IPS-18a (cell line): Measurements from ENCODE around the gene CLASP1.

Experiments
- H3K27ac ChIP-seq: one replicate; pipeline ENCODE4 v1.5.1; 2013; ENCODE audit warnings: low read length
- H3K27me3 ChIP-seq: one replicate; pipeline ENCODE4 v1.6.1; 2013; ENCODE audit warnings: mild to moderate bottlenecking, low read length; ENCODE audit not compliant: control insufficient read depth, insufficient read depth
- H3K36me3 ChIP-seq: one replicate; pipeline ENCODE4 v1.6.1; 2013; ENCODE audit warnings: low read depth, low read length; ENCODE audit not compliant: control insufficient read depth
- H3K4me1 ChIP-seq: one replicate; pipeline ENCODE4 v1.6.1; 2013; ENCODE audit warnings: low read depth, low read length; ENCODE audit not compliant: control insufficient read depth
- H3K4me3 ChIP-seq: one replicate; pipeline ENCODE4 v1.5.1; 2013; ENCODE audit warnings: low read length
- H3K9ac ChIP-seq: one replicate; pipeline ENCODE4 v1.6.1; 2013; ENCODE audit warnings: mild to moderate bottlenecking, low read length, moderate library complexity
- H3K9me3 ChIP-seq: one replicate; pipeline ENCODE4 v1.6.1; 2013; ENCODE audit warnings: low read depth, low read length; ENCODE audit not compliant: control insufficient read depth

The CLASP1 gene

DNA sequence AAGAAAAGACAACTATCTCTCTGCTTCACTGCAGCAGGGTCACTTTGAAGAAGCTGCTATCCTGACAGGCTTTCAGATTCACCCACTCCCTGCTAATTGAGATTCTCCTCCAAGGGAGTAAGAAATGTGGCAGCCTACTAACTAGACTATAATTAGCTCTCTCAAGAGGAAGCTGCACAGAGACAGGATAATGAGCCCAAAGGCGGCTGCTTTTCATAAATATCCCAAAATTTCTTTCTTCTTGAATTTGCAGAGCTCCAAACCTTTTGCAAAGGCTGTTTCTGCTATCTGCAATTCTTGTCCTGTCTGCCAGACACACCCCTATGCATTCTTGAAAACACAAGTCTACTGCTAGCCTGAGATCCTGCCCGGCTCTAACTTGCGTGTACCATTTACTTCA is 172.6 kb downstream of the CLASP1 start:
- H3K4me1 ChIP-seq = peaks cover 22% of the 10 kb centered on the region
- H3K27me3 ChIP-seq = no peaks in the 10 kb centered on the region
- no peak overlapping the region for H3K9ac ChIP-seq
- no peaks in the 10 kb centered on the region for H3K36me3 ChIP-seq
- no peak overlapping the region for H3K4me3 ChIP-seq
- no peak overlapping the region for H3K27ac ChIP-seq
- H3K9me3 ChIP-seq = no peaks in the 10 kb centered on the region

DNA sequence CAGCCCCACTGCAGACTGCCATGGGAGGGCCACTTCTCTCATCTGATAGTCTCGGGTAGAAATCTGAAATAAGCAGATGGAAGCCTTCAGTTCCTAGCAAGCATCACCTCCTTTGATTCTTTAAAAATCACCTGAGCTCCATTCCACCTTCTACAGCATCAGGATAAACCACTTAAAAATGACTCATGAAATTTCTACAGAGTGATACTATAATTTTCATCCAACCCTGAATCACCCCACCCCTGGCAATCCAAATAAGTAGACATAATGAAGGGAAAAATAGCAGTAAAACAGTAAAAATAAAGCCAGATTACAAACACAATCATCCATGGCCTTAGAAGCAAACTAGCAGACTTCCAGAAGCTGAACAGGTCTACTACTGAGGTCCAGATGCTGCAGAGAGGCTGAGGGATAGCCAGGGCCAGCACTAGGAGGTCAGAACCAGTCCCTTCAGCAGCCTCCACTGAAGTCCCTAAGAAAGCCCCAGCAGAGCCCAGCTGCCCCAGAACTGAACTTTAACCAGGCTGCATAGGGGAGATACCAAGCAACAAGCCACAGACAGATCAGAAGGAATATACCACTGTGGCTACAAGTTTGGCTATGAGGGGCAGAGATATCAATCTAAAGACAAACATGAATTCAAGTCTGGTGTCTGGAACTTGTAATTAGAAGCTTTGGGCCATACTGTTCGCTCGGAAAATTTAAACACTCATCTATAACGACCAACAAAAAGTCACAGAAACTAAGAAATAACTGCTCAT is 173.3 kb downstream of the CLASP1 start:
- Histone ChIP-seq H3K4me3 (no peak overlapping the region), H3K36me3 (no peaks in the 10 kb centered on the region), H3K27me3 (no peaks in the 10 kb centered on the region), H3K4me1 (peaks cover 25% of the 10 kb centered on the region), H3K9ac (no peak overlapping the region), H3K9me3 (no peaks in the 10 kb centered on the region), H3K27ac (no peak overlapping the region)

DNA sequence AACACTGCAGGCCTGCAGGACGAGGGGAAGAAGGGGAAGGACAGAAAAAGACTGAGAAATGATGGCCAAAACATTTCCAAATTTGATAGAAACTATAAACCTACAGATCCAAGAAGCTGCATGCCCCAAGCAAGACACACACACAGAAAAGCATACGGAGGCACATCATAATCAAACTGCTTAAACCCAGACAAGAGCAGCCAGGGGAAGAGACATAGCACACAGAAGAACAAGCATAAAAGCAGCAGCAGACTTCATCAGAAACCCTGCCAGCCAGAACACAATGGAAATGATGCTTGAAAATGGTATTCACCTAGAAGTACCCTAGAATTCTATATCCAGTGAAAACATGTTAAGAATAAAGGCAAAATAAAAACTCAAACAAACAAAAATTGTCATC is 175.8 kb downstream of the CLASP1 start:
- Histone ChIP-seq H3K27me3 (no peaks in the 10 kb centered on the region), H3K9ac (no peak overlapping the region), H3K4me1 (peaks cover 18% of the 10 kb centered on the region), H3K4me3 (no peak overlapping the region), H3K27ac (no peak overlapping the region), H3K9me3 (no peaks in the 10 kb centered on the region), H3K36me3 (peaks cover 15% of the 10 kb centered on the region)

DNA sequence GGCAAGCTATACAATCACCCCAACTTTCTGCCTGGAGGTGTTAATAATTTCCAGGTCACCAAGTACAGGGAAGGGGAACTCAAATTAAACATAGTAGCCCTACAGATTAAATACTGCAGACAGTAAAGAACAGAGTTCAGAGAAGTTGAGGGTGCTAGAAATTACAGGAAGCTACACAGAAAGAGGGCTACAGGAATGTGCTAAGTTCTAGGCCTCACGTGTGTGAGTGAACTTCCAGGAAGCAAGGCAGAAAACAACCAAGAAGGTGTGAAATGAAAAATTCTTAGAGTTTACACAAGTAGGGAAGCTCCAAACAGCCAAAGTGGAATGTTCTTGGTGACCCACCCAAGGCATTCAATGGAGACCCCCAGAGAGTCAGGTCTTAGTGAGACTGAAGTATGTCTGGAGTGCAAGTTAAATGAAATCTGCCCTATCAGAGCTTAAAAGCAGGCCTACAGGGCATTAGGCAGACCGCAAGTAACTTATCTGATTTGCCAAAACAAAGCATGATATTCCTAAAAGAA is 176.7 kb downstream of the CLASP1 start:
- Histone ChIP-seq H3K9me3 (no peaks in the 10 kb centered on the region), H3K4me1 (peaks cover 18% of the 10 kb centered on the region), H3K27ac (peak overlapping the region; percentile 26), H3K36me3 (peaks cover 24% of the 10 kb centered on the region), H3K27me3 (no peaks in the 10 kb centered on the region), H3K4me3 (no peak overlapping the region), H3K9ac (no peak overlapping the region)

DNA sequence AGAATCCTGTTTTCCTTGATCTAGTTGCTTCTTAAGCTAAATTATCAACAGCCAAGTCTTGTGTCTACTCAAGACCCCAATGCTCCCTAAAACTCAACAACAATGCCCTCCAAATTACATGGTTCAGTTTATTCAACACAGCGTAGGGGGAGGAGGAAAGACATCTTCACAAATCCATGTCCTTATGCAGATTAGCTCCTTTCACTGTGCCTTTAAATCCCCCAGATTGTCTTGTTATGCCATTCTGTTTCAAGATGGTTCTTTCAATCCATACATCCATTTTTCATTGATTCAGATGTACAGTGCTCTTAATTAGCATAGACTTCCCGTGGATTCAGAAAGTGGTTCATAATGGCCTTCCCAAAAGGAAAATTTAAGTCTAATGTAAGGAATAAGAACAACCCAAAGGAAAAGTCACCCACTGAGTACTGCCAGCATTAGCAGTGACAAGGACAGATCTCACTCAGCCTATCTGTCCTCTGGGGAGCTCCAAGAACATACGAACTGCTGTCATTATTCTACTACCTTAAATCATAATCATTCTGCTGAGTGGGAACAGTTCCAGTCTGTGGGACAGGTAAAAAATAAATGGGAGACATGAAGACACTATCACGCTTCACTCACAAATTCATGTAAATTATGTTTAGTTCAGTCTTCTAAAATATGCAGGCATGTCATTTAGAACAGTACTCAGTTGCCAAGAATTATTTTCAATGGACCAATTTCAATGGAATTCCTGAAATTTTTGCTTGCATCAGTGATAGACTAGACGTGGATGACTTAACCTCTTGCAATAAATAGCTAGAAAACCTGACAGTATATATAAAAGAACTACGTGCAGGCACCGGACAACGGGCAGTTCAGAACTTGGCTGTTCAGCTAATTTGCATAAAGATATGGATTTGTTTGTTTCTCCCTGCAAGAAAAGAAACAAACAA is 177.5 kb downstream of the CLASP1 start:
- no peaks in the 10 kb centered on the region for H3K9me3 ChIP-seq
- peaks cover 29% of the 10 kb centered on the region for H3K36me3 ChIP-seq
- no peak overlapping the region for H3K4me3 ChIP-seq
- H3K9ac ChIP-seq = no peak overlapping the region
- H3K4me1 ChIP-seq = peaks cover 18% of the 10 kb centered on the region
- no peak overlapping the region for H3K27ac ChIP-seq
- H3K27me3 ChIP-seq = no peaks in the 10 kb centered on the region

DNA sequence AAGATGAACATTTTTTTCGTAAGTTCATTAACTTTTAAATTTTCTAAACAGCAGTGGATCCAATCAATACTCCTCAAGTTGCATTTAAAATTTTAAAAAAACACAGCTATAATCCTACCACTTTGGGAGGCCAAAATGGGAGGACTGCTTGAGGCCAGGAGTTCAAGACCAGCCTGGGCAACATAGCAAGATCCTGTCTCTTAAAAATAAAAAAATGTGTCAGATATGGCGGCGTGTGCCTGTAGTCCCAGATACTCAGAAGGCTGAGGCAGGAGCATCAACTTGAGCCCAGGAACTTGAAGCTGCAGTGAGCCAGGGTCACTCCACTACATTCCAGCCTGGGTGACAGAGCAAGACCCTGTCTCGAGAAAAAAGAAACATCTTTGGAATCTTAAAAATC is 178.3 kb downstream of the CLASP1 start:
- H3K4me1 ChIP-seq = peaks cover 15% of the 10 kb centered on the region
- no peaks in the 10 kb centered on the region for H3K9me3 ChIP-seq
- H3K27ac ChIP-seq = no peak overlapping the region
- peaks cover 37% of the 10 kb centered on the region for H3K36me3 ChIP-seq
- H3K4me3 ChIP-seq = no peak overlapping the region
- no peaks in the 10 kb centered on the region for H3K27me3 ChIP-seq
- H3K9ac ChIP-seq = no peak overlapping the region

DNA sequence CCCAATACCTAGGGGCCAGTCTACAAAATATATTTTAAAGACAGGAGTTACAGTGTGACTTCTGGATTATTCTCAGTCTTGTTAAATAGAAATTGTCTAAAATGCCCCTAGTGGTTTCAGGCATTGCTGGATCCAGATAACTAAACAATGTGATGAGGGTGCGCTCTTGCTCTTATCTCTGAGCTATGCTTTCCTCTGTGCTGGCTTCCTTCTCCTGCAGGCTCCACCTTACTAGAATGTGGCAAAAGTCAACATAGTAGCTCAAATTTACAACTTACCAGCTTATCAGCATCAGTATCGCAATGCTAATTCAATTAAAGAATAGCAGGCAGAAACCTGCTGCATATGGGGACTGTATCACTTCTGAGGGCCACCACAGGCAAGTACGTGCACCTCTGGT is 179.9 kb downstream of the CLASP1 start:
- H3K4me3 ChIP-seq = no peak overlapping the region
- H3K36me3 ChIP-seq = peaks cover 37% of the 10 kb centered on the region
- H3K27me3 ChIP-seq = no peaks in the 10 kb centered on the region
- H3K27ac ChIP-seq = no peak overlapping the region
- no peak overlapping the region for H3K9ac ChIP-seq
- peaks cover 15% of the 10 kb centered on the region for H3K4me1 ChIP-seq
- no peaks in the 10 kb centered on the region for H3K9me3 ChIP-seq

DNA sequence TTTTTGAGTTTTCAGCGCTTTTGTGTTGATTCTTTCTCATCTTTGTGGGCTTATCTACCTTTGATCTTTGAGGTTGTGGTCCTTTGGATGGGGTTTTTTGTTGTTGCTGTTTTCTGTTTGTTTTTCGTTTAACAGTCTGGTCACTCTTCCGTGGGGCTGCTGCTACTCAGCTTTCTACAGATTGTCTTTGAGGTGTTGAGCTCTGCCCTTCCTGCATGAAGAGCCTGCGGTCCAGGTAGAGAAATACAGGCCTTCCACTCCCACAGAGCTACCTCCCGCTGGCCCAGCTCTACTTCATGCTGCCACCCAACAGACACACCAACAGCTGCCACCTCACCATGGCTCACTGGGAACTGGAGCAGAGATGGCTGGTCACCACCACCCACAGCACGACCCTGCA is 180.3 kb downstream of the CLASP1 start:
- Histone ChIP-seq H3K36me3 (peaks cover 37% of the 10 kb centered on the region), H3K4me1 (peaks cover 15% of the 10 kb centered on the region), H3K27ac (no peak overlapping the region), H3K27me3 (no peaks in the 10 kb centered on the region), H3K4me3 (no peak overlapping the region), H3K9ac (no peak overlapping the region), H3K9me3 (no peaks in the 10 kb centered on the region)

DNA sequence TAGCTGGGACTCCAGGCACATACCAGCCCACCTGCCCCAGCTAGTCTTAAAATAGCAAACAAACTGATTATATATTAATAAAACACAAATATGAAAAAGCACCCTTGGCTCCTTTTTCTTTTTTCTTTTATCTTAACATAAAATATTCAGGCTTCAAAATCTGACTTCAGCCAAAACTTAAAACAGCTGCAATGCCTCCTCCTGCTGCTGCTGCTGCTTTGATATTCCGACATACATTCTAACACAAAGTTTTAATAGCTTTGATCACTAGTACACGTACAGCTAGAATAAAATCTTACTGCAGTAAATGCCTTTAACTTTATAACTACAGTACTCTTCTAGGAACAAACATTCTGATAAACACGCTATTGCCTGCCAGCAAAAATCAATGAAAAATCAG is 190.0 kb downstream of the CLASP1 start:
- Histone ChIP-seq H3K9ac (no peak overlapping the region), H3K4me1 (no peaks in the 10 kb centered on the region), H3K4me3 (no peak overlapping the region), H3K9me3 (no peaks in the 10 kb centered on the region), H3K36me3 (peaks cover 30% of the 10 kb centered on the region), H3K27me3 (no peaks in the 10 kb centered on the region), H3K27ac (no peak overlapping the region)

DNA sequence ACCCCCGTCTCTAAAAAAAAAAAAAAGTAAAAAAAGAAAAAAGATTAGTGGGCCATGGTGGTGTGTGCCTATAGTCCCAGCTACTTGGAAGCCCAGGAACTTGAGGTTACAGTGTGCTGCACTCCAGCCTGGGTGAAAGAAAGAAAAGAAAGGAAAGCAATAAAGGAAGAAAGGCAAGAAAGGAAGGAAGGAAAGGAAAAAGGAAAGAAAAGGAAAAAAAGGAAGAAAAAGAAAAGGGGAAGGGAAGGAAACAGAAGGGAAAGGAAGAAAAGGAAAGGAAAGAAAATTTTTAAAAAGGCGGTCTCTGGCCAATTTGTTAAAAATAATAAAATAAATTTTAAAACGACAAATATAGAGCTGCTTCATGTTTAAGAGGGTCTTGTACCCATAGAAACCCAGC is 192.9 kb downstream of the CLASP1 start:
- Histone ChIP-seq H3K27ac (no peak overlapping the region), H3K4me3 (no peak overlapping the region), H3K4me1 (no peaks in the 10 kb centered on the region), H3K27me3 (no peaks in the 10 kb centered on the region), H3K9ac (no peak overlapping the region), H3K9me3 (no peaks in the 10 kb centered on the region), H3K36me3 (peaks cover 29% of the 10 kb centered on the region)

DNA sequence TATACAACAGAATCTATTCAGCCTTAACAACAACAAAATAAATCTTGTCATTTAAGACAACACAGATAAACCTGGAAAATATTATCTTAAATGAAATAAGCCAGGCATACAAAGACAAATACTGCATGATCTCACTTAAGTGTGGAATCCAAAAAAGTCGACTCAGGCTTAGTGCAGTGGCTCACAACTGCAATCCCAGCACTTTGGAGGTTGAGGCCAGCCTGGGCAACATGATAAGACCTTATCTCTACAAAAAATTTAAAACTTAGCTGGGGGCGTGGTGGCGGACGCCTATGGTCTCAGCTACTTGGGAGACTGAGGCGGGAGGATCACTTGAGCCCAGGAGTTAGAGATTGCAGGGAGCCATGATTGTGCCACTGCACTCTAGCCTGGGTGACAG is 193.8 kb downstream of the CLASP1 start:
- Histone ChIP-seq H3K4me1 (no peaks in the 10 kb centered on the region), H3K27ac (no peak overlapping the region), H3K9ac (no peak overlapping the region), H3K9me3 (no peaks in the 10 kb centered on the region), H3K4me3 (no peak overlapping the region), H3K36me3 (peaks cover 33% of the 10 kb centered on the region), H3K27me3 (no peaks in the 10 kb centered on the region)
